HG03460 (cell line): ENCODE results near the gene C17orf113.

Experiments used
- ATAC-seq: cut with Tn5 transposase; IDR thresholded peaks from one replicate; pipeline ENCODE4 v1.9.1; 2021; ENCODE audit not compliant: unreplicated experiment

Gene C17orf113

DNA sequence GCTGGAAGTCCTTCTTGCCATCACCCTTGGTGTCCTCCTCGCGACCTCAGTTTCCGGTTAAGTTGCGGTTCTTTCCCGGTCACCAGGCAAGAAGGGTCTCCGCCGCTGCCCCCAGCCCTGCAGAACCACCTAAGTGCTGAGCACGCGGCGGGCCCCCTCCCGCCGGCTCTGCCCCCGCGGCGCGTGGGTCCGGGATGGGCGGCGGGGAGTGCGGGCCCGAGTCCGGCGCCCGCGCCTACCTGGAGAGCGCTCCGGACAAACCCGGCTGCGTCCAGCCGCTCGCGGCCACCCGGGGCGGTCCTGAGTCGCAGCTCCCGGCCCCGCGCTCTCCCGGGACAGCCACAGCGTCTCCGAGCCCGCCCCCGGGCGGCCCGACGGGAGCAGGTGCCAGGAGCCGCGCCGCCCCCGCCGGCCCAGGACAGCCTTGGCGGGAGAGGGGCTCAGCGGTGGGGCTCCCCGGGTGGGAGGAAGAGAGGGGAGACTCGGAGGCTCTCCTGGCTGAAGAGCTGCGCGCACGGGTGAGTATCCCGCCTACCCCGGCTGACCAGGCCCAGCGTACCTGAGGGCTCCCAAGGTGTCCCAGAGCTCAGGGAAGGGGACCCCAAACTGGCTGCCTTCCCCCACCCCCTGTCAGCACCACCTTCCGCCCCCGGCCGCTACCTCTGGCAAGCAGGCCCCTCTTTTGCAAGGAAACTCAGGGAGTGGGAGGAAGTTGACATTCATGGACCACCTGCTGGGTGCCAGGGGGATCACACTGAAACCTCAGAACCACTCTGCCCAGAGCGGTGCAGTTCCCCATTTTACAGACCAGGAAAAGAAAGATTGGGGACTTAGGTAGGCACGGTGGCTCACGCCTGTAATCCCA, 22.2 kb upstream of the C17orf113 start:
- no peak for ATAC-seq

GRCh38 chr17:42071810-42072209, 21.4 kb upstream of the C17orf113 start:
- ATAC-seq = no peak

DNA sequence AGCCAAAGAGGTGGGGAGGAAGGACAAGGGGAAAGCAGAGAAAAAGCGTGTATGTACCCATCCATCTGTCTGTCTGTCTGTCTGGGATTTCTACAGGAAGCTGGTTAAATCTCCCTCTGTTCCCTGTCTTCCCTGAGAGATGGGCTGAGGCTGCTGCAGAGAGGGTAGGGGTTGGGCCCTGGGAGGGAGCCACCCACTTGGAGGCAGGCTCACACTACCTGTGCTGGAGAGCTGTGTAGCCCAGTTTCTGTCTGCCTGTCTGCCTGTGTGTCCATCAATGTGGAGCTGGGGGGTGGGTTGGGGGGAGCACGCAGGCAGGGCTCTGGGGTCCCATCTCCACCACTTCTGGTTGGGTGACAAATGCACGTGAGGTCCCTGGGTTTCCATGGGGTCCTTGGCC, 18.6 kb upstream of the C17orf113 start:
- ATAC-seq = no peak

DNA sequence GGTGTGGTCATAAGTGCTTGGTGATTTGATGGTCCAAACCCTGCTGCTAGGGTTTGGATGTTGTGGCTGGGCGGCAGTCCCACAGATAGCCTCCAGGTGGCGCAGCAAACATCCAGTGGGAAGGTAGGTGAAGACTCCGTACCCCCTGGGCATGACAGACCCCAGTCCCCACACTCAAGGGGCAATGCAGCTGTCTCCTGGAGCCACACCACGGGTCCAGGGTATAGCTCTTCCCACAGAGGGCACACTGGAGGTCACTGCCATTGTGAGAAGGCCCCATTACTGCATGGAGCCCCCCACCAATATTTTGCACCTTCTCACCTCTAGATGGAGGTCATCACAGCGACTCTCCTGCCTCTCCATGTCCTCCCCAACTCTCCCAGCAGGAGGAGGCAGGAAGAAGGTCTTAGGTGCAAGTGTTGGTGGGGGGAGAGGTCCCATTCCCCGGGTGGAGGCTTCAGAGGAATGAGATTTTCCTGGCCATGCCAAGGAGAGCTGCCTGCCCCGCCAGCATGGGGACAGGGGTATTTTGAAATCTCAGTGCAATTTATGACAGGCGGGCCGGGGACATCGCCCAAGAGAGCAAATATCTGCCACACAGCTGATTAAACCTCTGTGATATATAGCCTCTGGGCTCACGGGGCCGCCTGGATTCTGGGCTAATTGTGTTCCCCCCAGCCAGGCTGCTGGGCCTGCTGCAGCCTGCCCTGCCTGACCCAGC, 17.1 kb upstream of the C17orf113 start:
- no peak for ATAC-seq

DNA sequence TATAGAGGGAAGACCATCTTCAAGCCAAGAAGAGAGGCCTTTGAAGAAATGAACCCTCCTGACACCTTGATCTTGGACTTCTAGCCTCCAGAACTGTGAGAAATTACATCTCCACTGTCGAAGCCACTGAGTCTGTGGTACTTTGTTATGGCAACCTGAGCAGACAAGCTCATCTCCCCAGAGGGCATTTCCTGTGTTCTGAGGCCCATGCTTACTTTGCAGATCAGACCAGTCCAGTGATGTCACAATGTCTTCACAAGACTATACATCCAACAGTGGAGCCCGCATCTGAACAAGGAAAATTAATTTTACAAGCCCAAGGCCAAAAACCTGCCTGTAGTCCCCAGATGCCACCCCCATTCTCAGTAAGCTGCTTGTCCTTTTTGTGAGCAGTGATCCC, 14.8 kb upstream of the C17orf113 start:
- ATAC-seq = no peak

GRCh38 chr17:42062681-42063080, 12.3 kb upstream of the C17orf113 start:
- no peak for ATAC-seq

DNA sequence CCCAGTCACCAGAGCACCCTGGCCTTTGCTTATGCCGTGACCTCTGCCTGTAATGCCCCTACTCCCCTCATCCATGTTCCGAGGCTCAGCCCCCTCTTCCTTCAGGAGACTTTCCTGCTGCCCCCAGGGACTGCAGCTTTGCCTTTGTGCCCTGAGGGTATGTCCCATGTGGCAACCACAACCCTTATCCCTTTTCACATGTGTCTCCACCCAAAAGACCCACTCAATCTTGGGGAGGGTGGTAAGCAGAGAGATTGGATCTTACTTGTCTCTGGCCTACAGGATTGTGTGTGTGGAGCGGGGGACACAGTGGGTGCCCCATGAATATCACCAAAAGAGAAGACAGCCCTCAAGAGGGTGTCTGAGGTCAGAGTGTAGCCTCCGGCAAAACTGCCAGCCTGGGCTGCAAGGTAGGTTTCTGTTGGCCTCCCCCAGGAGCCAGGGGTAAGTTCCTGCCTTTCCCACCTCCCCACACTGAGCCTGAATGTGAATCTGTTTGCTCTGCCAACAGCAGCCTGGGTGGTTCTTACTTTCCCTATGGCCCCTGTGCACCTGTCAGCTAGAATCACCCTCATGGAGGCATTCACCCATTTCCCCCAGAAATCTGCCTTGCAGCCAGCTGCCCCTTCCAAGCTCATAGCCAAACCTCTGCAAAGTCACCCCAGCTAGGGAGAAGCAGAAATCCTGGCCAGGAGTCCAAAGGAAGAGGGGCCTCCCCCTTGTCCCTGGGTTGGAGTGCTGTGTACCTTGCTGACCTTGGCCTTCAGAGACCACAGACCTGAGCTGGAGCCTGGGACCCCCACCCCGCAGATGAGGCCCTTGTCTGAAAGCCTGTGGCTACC, 11.5 kb upstream of the C17orf113 start:
- no peak for ATAC-seq

DNA sequence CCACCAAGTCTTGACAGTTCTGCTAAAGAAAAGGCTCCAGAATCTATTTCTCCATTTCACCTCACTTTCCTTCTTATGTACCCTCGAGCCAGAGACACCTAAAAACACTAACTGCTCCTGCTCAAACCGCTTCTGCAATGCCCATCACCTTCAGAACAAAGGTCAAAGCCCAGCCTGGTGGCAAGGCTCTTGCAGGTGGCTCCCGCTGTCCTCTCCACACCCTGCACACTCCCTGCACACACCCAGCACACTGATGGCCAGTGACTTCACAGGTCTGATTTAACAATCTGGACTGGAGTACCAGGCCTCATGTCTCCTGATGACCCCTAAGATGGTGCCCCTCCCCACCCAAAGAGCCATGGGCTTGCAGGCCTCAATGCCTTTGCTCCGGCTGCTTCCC, 9.8 kb upstream of the C17orf113 start:
- ATAC-seq = no peak

- no peak for ATAC-seq
Measured at GRCh38 chr17:42059815-42060214, 9.4 kb upstream of the C17orf113 start.

- ATAC-seq = no peak
Measured at GRCh38 chr17:42058063-42058462, 7.7 kb upstream of the C17orf113 start.

GRCh38 chr17:42056635-42057034, 6.2 kb upstream of the C17orf113 start:
- ATAC-seq = no peak

DNA sequence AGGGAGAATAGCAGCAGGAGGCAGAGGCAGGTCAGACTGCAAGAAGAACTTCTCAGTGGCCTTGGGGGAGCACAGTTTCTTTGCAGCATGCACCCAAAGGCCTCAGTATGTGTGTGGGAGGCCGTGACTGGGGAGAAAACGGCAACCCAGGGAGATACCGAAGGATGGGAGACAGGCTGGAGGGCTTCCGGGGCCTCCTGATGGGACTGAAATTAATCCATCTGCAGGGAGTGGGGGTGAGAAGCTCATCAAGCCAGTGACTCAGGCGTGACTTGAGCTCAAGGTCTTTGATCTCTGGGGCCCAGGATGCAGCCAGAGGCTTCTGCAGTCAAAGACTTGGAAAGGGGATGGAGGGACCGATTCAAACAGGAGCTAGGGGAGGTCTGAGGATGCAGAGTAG, 5.1 kb upstream of the C17orf113 start:
- ATAC-seq = no peak

DNA sequence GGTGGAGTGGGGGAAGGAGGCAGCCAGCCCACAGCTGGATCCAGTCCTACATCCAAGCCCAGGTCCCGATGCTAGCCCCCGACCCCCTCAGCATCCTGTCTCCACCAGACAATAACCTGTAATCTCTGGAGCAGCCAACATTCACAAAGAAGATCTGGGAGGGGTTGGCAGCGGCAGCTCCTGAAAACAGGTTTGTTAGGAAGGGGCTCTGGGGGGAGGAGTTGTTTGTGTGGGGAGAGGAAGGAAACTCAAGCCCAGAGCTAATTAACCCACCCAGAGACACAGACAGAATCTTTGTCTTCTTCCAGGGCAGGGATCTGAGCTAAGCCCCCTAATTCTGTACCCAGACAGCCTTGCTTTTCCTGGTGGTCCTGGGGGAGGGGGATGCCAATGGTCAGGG, 4.6 kb upstream of the C17orf113 start:
- ATAC-seq = no peak

DNA sequence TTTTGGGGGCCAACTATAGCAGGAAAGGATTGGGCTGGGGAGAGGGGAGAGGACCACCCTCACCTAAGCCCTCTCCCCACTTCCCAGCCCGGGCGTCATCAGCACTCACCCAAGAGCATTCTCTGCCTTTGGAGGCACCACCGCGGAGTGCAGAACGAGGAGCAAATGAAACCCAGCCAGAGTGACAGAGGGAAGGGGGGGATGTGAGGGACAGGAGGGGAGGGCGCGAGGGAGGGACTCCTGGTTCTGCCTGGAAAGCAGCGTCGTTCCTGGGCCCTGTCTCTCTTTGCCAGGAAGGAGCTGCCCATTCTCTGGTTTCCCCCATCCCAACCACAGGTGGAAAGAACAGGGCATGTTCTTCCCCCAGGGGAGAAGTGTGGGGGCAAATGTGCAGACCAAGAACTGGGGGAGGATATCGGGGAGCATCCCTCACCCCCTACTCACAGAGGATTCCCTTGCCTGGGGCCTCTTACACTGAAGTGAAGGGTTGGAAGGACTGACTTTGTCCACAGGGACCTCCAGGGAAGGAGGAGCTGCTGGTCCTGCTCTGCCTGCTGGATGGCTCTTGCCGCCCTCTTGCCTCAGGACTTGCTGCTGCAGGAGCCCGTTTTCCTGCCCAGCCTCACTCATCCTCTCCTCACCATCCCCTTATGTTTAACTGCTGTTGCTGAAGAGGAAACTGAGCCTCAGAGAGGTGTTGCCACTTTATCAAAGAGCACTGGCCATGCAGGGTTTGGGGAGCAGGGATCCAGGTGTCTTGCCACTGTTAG, 3.5 kb upstream of the C17orf113 start:
- ATAC-seq = no peak

GRCh38 chr17:42052346-42052877, 2.0 kb upstream of the C17orf113 start:
- no peak for ATAC-seq

DNA sequence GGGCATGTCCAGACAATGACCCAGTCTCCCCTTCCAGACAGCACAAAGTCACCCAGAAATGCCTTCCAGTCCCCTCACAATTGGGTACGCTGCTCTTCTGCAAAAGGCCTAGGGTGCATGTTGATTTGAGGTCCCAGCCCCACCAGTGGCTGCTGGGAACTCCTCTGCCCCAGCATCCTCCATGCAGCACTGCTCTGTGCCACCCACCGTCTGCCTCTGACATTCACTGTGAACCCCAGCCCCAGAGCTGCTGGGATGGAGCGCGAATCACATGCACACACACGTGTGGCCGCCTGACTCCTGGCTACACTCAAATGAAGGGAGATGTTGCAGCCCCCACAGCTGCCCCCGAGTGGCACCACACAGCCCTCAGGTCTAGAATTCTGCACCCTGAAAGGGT, 1.2 kb upstream of the C17orf113 start:
- ATAC-seq = no peak

GRCh38 chr17:42051013-42051400, 606 bp upstream of the C17orf113 start:
- ATAC-seq = no peak

- ATAC-seq = no peak
Measured at GRCh38 chr17:42049834-42050392, 488 bp downstream of the C17orf113 start.

GRCh38 chr17:42047343-42047742, 3.1 kb downstream of the C17orf113 start:
- ATAC-seq = no peak

DNA sequence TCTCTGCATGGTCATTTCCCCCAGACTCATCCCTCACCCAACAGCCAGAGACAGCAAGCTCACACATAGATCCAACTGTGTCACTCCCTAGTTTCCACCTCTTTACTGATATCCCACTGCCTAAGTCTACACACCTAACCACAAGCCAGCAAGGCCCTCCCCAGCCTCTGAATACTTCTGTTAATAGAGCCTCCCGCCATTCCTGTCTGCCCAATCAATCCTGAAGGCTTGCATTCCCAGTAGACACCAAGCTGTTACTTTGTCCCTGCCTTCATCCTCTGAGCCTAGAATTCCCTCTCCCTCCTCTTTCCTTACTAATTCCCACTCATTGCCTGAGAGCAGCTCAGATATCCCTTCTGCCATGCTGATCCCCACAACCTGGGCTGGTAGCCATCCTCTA, 4.7 kb downstream of the C17orf113 start:
- ATAC-seq = no peak
